ENCODE measurements around the gene SH3BP4. TPM values are rescaled to one million over a fixed set of nuclear protein-coding genes. Genes with fewer than 3 reads are reported as not detected.

Gene SH3BP4
- total and polyA plus RNA-seq, 2 of the 13 experiments (the other 11 are each of a cell fraction or from before 2014, with no cell fraction given), result 34.6 to 99.1 TPM

DNA sequence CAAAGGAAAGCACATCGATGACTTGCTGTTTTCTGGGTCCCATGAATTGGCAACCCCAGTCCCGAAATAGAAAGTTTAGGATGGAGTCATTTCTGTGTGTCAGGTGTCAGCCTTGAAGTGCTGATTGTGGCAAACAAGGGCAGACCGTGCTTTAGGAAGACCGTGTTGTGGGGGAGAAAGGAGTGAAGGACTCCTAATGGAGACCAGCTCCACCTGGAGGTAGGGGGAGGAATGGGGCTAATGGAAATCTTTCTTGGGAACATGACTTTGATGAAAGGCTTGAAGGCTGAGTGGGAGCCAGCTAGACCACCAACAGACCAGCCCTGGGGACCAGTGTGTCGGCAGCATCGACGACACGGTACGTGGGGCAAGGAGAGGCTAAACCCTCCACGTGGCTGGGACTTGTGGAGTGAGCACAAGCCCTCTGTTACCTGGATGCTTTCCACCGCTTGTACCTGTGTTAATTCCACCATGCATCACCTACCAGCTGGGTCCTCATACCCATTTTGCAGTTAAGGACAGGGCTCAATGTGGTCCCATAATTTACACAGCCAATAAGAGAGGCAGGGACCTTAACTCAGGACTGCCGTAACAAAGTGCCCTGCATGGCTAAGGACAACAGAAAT lies 104.2 kb downstream of the SH3BP4 start (continued):
- TF ChIP-seq TEF (CRISPR knock-in tag; IDR thresholded peaks at IDR 0.05) (no peak), PHF20 (CRISPR knock-in tag; IDR thresholded peaks at IDR 0.05) (no peak), RAD51 (IDR thresholded peaks at IDR 0.05; ENCODE audit: borderline replicate concordance) (no peak), ZNF160 (CRISPR knock-in tag; IDR thresholded peaks at IDR 0.05) (no peak), ZNF773 (CRISPR knock-in tag; IDR thresholded peaks at IDR 0.05; ENCODE audit: borderline replicate concordance) (no peak), MED13 (CRISPR knock-in tag; IDR thresholded peaks at IDR 0.05) (no peak), ZNF7 (CRISPR knock-in tag; IDR thresholded peaks at IDR 0.05) (no peak), ZFP91 (CRISPR knock-in tag; IDR thresholded peaks at IDR 0.05; ENCODE audit: borderline replicate concordance) (peak; percentile 60), SP4 (CRISPR knock-in tag; IDR thresholded peaks at IDR 0.05) (no peak), ZBTB25 (CRISPR knock-in tag; IDR thresholded peaks at IDR 0.05) (peak; percentile 30; the same call in 1 of the 2 replicates), PITX1 (CRISPR knock-in tag; IDR thresholded peaks at IDR 0.05) (no peak), ZC3H4 (CRISPR knock-in tag; IDR thresholded peaks at IDR 0.05; ENCODE audit: borderline replicate concordance) (peak; percentile 51; the same call in 1 of the 2 replicates), RAD21 (CRISPR knock-in tag; IDR thresholded peaks at IDR 0.05) (peak; percentile 78), CC2D1A (CRISPR knock-in tag; IDR thresholded peaks at IDR 0.05) (no peak), ZNF563 (CRISPR knock-in tag; IDR thresholded peaks at IDR 0.05) (no peak), BCL6 (CRISPR knock-in tag; IDR thresholded peaks at IDR 0.05) (peak; percentile 16; the same call in 1 of the 2 replicates), MBNL3 (CRISPR knock-in tag; conservative IDR thresholded peaks at IDR 0.05) (no peak), ZSCAN5A (CRISPR knock-in tag; IDR thresholded peaks at IDR 0.05; ENCODE audit: borderline replicate concordance) (no peak), ZBTB8A (CRISPR knock-in tag; IDR thresholded peaks at IDR 0.05; ENCODE audit: borderline replicate concordance, low read depth) (no peak), ARID2 (CRISPR knock-in tag; IDR thresholded peaks at IDR 0.05; ENCODE audit: borderline replicate concordance) (no peak), FOXP1 (IDR thresholded peaks at IDR 0.05) (no peak), FOXP1 (CRISPR knock-in tag; IDR thresholded peaks at IDR 0.05) (no peak), PPARG (CRISPR knock-in tag; conservative IDR thresholded peaks at IDR 0.05) (0 out of 2 replicates have a peak, but pooled peaks have one; percentile 34), MBD4 (IDR thresholded peaks at IDR 0.05; ENCODE audit: borderline replicate concordance, low read length) (0 out of 2 replicates have a peak, but pooled peaks have one; percentile 11)
- TF ChIP-seq, protein P1, sequence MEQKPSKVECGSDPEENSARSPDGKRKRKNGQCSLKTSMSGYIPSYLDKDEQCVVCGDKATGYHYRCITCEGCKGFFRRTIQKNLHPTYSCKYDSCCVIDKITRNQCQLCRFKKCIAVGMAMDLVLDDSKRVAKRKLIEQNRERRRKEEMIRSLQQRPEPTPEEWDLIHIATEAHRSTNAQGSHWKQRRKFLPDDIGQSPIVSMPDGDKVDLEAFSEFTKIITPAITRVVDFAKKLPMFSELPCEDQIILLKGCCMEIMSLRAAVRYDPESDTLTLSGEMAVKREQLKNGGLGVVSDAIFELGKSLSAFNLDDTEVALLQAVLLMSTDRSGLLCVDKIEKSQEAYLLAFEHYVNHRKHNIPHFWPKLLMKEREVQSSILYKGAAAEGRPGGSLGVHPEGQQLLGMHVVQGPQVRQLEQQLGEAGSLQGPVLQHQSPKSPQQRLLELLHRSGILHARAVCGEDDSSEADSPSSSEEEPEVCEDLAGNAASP (CRISPR knock-in tag; IDR thresholded peaks at IDR 0.05; ENCODE audit: borderline replicate concordance), result no peak

All from HepG2 (cell line).